NCI-H82 treated with DMSO at 0.1 percent for 48 hours (cell line): ENCODE data around the gene ZER1.

ENCODE experiments used
- DNase-seq: peaks from one replicate; lab custom pipeline; 2025; ENCODE audit not compliant: unreplicated experiment; lab: John Stamatoyannopoulos, UW

Gene ZER1

GRCh38 chr9:128742401-128742800, 29.3 kb downstream of the ZER1 start:
- DNase-seq: no peak

GRCh38 chr9:128735373-128735772, 36.4 kb downstream of the ZER1 start:
- no peak for DNase-seq

DNA sequence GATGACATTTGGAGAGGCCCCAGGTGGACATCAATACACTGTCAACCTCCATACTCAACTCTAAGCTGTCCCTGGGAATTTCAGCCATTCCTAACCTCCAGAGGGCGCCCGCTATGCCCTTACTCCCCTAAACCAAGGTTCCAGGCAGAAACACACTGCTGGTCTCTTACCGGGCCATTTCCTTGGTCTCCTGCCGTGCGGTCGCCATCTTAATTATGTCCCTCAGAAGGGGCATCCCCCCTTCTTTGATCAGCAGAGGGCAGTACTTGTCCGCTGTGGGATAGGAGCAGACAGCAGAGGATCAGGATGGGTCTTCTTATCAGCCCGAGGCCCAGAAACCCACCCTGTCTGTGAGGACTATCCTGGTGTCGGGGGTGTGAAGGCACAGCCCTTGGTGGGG, 38.5 kb downstream of the ZER1 start:
- DNase-seq: peak; percentile 85

GRCh38 chr9:128732576-128732975, 39.2 kb downstream of the ZER1 start:
- no peak for DNase-seq

- no peak for DNase-seq
Observed at GRCh38 chr9:128731691-128732090, 40.0 kb downstream of the ZER1 start.

- no peak for DNase-seq
Observed at GRCh38 chr9:128731093-128731492, 40.6 kb downstream of the ZER1 start.

DNA sequence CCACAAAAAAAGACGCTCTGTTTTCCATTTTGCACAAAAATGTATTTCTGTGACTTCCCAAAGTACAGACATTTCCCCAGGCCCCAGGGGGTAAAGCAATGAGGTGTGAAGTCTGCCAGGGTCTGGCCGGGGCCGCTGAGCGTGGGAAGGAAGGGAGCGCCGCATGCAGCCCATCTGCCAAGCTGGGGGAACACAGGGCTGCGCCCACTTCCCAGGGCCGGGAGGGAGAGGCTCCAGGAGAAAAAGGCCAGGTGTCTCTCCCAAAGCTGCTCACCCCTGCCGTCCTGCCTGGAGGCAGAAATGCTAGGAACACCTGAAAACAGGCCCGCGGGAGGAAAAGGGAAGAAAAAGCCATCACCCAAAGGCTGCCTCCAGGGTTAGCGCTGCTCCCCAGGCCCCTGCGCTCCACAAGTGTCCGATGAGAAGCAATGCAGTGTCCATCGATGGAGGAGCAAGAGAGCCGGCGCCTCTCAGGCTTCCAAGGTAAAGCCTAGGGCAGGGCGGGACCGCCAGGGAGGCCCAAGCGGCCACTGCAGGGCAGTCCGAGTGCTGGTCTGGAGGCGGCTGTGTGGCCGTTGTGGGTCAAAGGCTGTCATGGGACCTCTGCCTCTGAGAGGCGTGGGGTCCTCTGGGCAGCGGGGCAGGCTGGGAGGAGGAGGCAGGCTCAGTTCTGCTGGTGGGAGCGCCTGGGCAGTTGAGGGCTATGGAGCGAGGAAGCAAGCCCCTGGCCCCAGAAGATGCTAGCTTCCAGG, 41.8 kb downstream of the ZER1 start:
- no peak for DNase-seq

GRCh38 chr9:128729302-128729701, 42.4 kb downstream of the ZER1 start:
- no peak for DNase-seq

DNA sequence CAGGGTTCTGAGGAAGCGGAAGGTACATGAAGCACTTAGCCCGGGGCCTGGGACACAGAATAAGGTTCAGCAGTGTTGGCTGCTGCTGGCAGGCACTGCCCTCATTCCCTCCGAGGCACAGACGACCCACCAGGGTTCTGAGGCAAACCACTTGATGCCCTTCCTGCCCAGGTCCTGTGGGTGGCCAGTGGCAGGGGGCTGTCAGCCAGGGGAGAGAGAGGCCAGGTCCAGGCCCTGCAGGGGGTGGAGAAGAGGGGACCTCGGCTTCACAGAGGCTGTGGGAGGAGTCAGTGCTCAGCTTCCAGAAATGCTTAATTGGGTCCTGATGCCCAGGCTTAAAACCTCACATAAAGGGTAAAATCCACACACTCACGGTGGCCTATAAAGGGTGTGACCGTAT, 43.4 kb downstream of the ZER1 start:
- DNase-seq: no peak

GRCh38 chr9:128727640-128728248, 44.0 kb downstream of the ZER1 start:
- no peak for DNase-seq

- DNase-seq: peak; percentile 98
Observed at GRCh38 chr9:128724744-128725211, 46.9 kb downstream of the ZER1 start.

- DNase-seq: peak; percentile 95
Observed at GRCh38 chr9:128723866-128724743, 47.6 kb downstream of the ZER1 start, which contains the start of gene ZDHHC12. TSS of gene ZDHHC12 (minus strand) at chr9:128724127. CDS start at chr9:128724093, 34 bp downstream.

DNA sequence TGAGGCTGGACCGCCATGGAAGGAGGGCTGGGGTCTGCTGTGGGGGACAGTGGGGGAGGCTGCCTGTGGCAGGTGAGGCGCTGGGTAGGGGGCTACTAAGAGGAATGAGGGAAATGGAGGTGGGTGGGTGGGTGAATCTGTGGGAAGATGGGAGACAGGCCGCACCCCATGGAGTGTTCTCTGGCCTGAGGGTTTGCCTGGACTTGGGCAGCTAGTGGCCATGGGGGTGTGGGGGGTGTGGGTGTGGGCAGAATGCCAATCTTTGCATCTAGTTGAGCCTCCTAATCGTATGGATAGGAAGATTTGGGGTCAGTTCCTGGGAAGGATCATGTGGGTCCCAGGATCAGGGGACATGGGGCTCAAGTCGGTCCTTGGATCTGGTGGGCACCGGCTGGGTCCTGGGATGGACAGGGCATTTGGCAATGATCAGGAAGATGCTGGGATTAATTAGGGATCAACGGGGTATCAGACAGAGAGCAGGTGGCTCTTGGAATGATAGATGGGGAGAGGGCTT, 48.3 kb downstream of the ZER1 start:
- DNase-seq: no peak

DNA sequence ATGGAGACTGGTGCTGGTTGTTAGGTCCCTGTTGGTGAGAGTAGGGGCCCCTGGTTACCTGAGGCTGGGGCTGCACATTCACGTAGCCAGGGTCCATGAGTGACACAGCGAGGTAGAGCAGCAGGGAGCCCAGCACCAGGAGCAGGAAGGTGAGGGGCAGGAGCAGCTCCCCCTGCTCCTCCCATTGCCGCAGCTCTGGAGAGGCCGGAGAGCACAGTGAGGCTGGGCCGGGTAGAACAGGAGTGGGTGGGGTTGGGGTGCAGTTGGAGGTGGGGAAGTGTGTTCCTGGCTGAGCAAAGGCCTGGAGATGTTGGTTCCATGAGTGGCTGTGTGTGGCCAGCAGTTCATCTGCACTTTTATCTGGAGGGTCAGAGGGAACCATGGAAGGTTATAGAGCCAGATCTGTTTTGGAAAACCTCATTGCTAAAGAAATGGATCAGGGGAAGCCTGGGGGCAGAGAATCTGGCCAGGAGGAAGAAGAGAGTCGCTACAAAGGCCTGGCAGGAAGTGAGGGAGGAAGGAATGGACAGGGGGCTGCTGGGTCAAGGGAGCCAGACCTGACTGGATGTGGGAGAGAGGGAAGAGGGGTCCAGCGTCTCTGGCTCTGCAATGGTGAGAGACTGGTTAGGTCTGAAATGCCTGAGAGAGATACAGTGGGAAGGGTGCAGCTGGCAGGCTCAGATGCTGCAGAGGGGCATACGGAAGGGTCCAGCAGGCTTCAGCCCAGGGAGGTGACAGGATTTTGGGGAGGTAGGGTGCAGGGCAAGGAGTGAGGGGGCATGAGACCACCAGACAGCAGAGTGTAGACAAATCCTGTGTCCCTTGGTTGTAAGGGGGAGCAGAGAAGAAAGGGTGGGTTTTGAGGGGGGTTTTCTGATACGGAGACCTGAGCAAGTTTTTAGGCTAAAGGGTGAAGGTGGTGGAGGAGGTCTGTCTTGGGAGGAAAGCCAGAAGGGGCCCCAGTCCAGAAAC, 49.1 kb downstream of the ZER1 start:
- no peak for DNase-seq

- no peak for DNase-seq
Observed at GRCh38 chr9:128721487-128722010, 50.2 kb downstream of the ZER1 start.

- DNase-seq: no peak
Observed at GRCh38 chr9:128720841-128721486, 50.8 kb downstream of the ZER1 start.

- DNase-seq: no peak
Observed at GRCh38 chr9:128719919-128720605, 51.7 kb downstream of the ZER1 start.

GRCh38 chr9:128718475-128718874, 53.3 kb downstream of the ZER1 start:
- DNase-seq: no peak

- no peak for DNase-seq
Observed at GRCh38 chr9:128718047-128718446, 53.7 kb downstream of the ZER1 start.
